Measurements from ENCODE around the gene LDB2.

- TF ChIP-seq POLR2A (IDR thresholded peaks at IDR 0.05; ENCODE audit: low read length) (no peak), CTCF (IDR thresholded peaks at IDR 0.05) (no peak), RFX5 (IDR thresholded peaks at IDR 0.05) (no peak), REST (IDR thresholded peaks at IDR 0.05) (no peak), FOXS1 (CRISPR knock-in tag; IDR thresholded peaks at IDR 0.05) (no peak), JUN (IDR thresholded peaks at IDR 0.05) (no peak), SMC3 (IDR thresholded peaks at IDR 0.05) (no peak), RCOR1 (IDR thresholded peaks at IDR 0.05; ENCODE audit: low read depth, low read length) (no peak)
Measured at GRCh38 chr4:16942491-16942890, 44.0 kb upstream of the LDB2 start.

Measured in A549 (cell line).